MM.1S (cell line): ENCODE data around the gene C19orf67.
A peak's percentile ranks its signal among the peaks of the same experiment; 100 is the strongest.
"Not testable (repeated sequence)": the region's sequence is repeated elsewhere in the genome, so short reads cannot be mapped to it uniquely, and the experiment has no call there.

Experiments
- DNase-seq: peaks from one replicate; pipeline ENCODE4 v3.0.0-alpha.2; 2015
- H2AFZ ChIP-seq: fragments of 300-600 bp; sonication (generic); 2 replicates; pipeline ENCODE4 v1.6.0; 2016; ENCODE audit warnings: antibody characterized with exemption, low read length
- H3F3A ChIP-seq: fragments of 300-600 bp; sonication (generic); 2 replicates; pipeline ENCODE4 v1.6.1; 2016; ENCODE audit warnings: mild to moderate bottlenecking, antibody characterized with exemption, low read length, moderate library complexity, mixed read lengths; ENCODE audit not compliant: insufficient read depth
- H3K27ac ChIP-seq: fragments of 300-600 bp; sonication (generic); 2 replicates; pipeline ENCODE4 v1.5.1; 2016; ENCODE audit warnings: mild to moderate bottlenecking, low read length
- H3K27me3 ChIP-seq: fragments of 300-600 bp; sonication (generic); replicated peaks from 2 replicates; pipeline ENCODE4 v1.6.0; 2016; ENCODE audit warnings: low read length; ENCODE audit not compliant: insufficient read depth
- H3K36me3 ChIP-seq: fragments of 300-600 bp; sonication (generic); replicated peaks from 2 replicates; pipeline ENCODE4 v1.6.1; 2016; ENCODE audit warnings: mild to moderate bottlenecking, low read length, mixed read lengths; ENCODE audit not compliant: insufficient read depth
- H3K4me1 ChIP-seq: fragments of 300-600 bp; sonication (generic); 2 replicates; pipeline ENCODE4 v1.6.1; 2016; ENCODE audit warnings: low read length, mixed read lengths
- H3K4me2 ChIP-seq: fragments of 300-600 bp; sonication (generic); 2 replicates; pipeline ENCODE4 v1.6.0; 2016; ENCODE audit warnings: low read depth, low read length
- H3K4me3 ChIP-seq: fragments of 300-600 bp; sonication (generic); 2 replicates; pipeline ENCODE4 v1.5.1; 2016; ENCODE audit warnings: low read length, mixed read lengths
- H3K79me2 ChIP-seq: fragments of 300-600 bp; sonication (generic); 2 replicates; pipeline ENCODE4 v1.6.1; 2016; ENCODE audit warnings: mixed run types, low read length, mixed read lengths
- H3K9ac ChIP-seq: fragments of 300-600 bp; sonication (generic); 2 replicates; pipeline ENCODE4 v1.6.1; 2016; ENCODE audit warnings: low read length, mixed read lengths
- H3K9me2 ChIP-seq: fragments of 300-600 bp; sonication (generic); replicated peaks from 2 replicates; pipeline ENCODE4 v1.6.1; 2016; ENCODE audit warnings: mild to moderate bottlenecking, low read length, mixed read lengths; ENCODE audit not compliant: insufficient read depth
- H3K9me3 ChIP-seq: fragments of 300-600 bp; sonication (generic); replicated peaks from 2 replicates; pipeline ENCODE4 v1.6.1; 2016; ENCODE audit warnings: mild to moderate bottlenecking, low read length, mixed read lengths; ENCODE audit not compliant: insufficient read depth
- H4K20me1 ChIP-seq: fragments of 300-600 bp; sonication (generic); 2 replicates; pipeline ENCODE4 v1.6.1; 2016; ENCODE audit warnings: mild to moderate bottlenecking, low read length, moderate library complexity, mixed read lengths; ENCODE audit not compliant: insufficient read depth
- EZH2 ChIP-seq: fragments of 300-600 bp; sonication (generic); optimal IDR thresholded peaks from 2 replicates; pipeline ENCODE3; 2017; ENCODE audit warnings: low read depth, mild to moderate bottlenecking, antibody characterized with exemption, low read length, mixed read lengths
- EZH2phosphoT487 ChIP-seq: fragments of 300-600 bp; sonication (generic); IDR thresholded peaks from 2 replicates; pipeline ENCODE4 v1.6.1; 2018; ENCODE audit warnings: antibody characterized with exemption, low read length
- TF ChIP-seq, protein P1 (sequence below): fragments of 300-600 bp; sonication (generic); IDR thresholded peaks from 2 replicates; pipeline ENCODE4 v1.5.1; 2016; ENCODE audit warnings: antibody characterized with exemption, low read length, mixed read lengths

The C19orf67 gene

DNA sequence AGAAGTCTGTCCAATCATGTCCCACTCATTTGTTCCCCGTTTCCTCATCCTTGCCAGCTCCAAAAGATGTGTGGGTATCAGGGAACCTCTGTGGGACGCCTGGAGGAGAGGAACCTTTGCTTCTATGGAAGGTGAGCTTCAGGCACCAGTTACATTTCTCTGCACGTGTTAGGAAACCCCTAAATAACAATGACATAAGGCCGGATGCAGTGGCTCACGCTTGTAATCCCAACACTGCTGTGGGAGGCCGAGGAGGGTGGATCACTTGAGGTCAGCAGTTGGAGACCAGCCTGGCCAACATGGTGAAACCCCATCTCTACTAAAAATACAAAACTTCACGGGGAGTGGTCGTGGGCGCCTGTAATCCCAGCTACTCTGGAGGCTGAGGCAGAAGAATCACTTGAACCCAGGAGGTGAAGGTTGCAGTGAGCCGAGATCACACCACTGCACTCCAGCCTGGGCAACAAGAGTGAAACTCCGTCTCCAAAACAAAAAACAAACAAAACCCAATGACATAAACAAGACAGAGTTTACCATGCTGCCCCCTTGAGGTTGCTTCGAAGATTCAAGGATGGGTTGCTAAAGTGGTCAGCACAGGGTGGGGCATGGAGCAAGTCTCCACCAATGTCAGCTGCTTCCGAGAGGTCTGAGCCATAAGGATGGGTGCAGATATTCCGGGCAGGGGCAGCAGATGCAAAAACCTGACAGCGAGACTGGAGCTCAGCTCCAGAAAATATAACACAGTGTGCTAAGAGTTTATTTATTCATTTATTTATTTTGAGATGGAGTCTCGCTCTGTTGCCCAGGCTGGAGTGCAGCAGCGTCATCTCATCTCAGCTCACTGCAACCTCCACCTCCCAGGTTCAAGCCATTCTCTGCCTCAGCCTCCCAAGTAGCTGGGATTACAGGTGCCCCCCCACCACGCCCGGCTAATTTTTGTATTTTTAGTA is 42.6 kb downstream of the C19orf67 start:
- peak overlapping the region; percentile 38 for H3K4me2 ChIP-seq
- H2AFZ ChIP-seq, result peak overlapping the region; percentile 30; the same call in 1 of the 2 replicates
- H3K27ac ChIP-seq, result peak overlapping the region; percentile 75

GRCh38 chr19:14039181-14039580 is 46.4 kb downstream of the C19orf67 start:
- Histone ChIP-seq H3K36me3 (no peaks in the 10 kb centered on the region), H3F3A (peaks cover 5% of the 10 kb centered on the region), H3K4me3 (no peak overlapping the region), H3K27me3 (no peaks in the 10 kb centered on the region), H3K79me2 (no peaks in the 10 kb centered on the region), H2AFZ (no peak overlapping the region), H3K27ac (no peak overlapping the region), H3K4me2 (no peak overlapping the region), H3K9me2 (no peaks in the 10 kb centered on the region), H4K20me1 (no peaks in the 10 kb centered on the region), H3K9ac (no peak overlapping the region), H3K4me1 (peaks cover 13% of the 10 kb centered on the region), H3K9me3 (no peaks in the 10 kb centered on the region)
- TF ChIP-seq EZH2phosphoT487 (no peak), EZH2 (no peak)
- TF ChIP-seq, protein P1, sequence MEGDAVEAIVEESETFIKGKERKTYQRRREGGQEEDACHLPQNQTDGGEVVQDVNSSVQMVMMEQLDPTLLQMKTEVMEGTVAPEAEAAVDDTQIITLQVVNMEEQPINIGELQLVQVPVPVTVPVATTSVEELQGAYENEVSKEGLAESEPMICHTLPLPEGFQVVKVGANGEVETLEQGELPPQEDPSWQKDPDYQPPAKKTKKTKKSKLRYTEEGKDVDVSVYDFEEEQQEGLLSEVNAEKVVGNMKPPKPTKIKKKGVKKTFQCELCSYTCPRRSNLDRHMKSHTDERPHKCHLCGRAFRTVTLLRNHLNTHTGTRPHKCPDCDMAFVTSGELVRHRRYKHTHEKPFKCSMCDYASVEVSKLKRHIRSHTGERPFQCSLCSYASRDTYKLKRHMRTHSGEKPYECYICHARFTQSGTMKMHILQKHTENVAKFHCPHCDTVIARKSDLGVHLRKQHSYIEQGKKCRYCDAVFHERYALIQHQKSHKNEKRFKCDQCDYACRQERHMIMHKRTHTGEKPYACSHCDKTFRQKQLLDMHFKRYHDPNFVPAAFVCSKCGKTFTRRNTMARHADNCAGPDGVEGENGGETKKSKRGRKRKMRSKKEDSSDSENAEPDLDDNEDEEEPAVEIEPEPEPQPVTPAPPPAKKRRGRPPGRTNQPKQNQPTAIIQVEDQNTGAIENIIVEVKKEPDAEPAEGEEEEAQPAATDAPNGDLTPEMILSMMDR, result no peak
- DNase-seq, result no peak

More for the DNA sequence above, 42.6 kb downstream of the C19orf67 start:
- H3F3A ChIP-seq, H3K79me2 ChIP-seq, H3K9me2 ChIP-seq, H3K27me3 ChIP-seq, H4K20me1 ChIP-seq, H3K36me3 ChIP-seq, H3K9me3 ChIP-seq, H3K4me3 ChIP-seq: not testable (repeated sequence)
- Histone ChIP-seq H3K4me1 (peaks cover 13% of the 10 kb centered on the region), H3K9ac (peak overlapping the region; percentile 52)
- peak; percentile 62 for DNase-seq
- TF ChIP-seq, protein P1, result peak; percentile 53

DNA sequence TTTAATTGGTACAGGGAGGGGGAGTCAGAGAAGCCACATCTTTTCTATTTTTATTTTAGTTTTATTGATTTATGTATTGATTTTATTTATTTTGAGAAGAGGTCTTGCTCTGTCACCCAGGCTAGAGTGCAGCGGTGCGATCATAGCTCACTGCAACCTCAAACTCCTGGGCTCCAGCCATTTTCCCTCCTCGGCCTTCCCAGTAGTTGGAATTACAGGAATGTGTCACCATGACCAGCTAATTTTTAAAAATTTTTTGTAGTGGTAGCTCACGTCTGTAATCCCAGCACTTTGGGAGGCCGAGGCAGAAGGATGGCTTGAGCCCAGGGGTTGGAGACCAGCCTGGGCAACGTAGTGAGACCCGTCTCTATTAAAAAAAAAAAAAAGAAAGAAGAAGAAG is 49.9 kb downstream of the C19orf67 start:
- Histone ChIP-seq H3K79me2 (no peaks in the 10 kb centered on the region), H3K9me2 (no peaks in the 10 kb centered on the region), H3K4me1 (0 out of 2 replicates have a peak, but pooled peaks cover 3% of the 10 kb centered on the region), H3K4me3 (no peak overlapping the region), H3K27me3 (no peaks in the 10 kb centered on the region), H2AFZ (no peak overlapping the region), H4K20me1 (no peaks in the 10 kb centered on the region), H3F3A (no peaks in the 10 kb centered on the region), H3K4me2 (no peak overlapping the region), H3K9me3 (no peaks in the 10 kb centered on the region), H3K36me3 (no peaks in the 10 kb centered on the region), H3K9ac (no peak overlapping the region), H3K27ac (no peak overlapping the region)
- TF ChIP-seq, protein P1, result no peak
- TF ChIP-seq EZH2phosphoT487 (no peak), EZH2 (no peak)
- no peak for DNase-seq

DNA sequence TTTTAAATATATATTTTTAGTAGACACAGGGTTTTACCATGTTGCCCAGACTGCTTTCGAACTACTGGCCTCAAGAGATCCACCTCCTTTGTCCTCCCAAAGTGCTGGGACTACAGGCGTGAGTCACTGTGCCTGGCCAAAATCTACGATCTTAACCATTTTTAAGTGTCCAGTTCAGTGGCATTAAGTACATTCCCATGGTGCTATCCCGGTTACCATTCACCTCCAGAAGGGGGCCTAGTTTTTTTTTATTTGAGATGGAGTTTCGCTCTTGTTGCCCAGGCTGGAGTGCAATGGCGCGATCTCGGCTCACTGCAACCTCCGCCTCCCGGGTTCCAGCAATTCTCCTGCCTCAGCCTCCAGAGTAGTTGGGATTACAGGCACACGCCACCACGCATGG is 50.4 kb downstream of the C19orf67 start:
- not testable (repeated sequence) for H3K27ac ChIP-seq, H3K4me2 ChIP-seq, H3K79me2 ChIP-seq, H3K9me3 ChIP-seq, H3K4me1 ChIP-seq, H3K4me3 ChIP-seq, H3K27me3 ChIP-seq, H3K9ac ChIP-seq, H3K36me3 ChIP-seq, H4K20me1 ChIP-seq, DNase-seq, H2AFZ ChIP-seq, H3F3A ChIP-seq, H3K9me2 ChIP-seq
